GM21423 (cell line): ENCODE data around the gene ATXN1.
"Not testable (repeated sequence)": the region's sequence is repeated elsewhere in the genome, so short reads cannot be mapped to it uniquely, and the experiment has no call there.

Experiments
- ATAC-seq: cut with Tn5 transposase; IDR thresholded peaks from one replicate; pipeline ENCODE4 v1.9.1; 2021; ENCODE audit warnings: mild to moderate bottlenecking, moderate library complexity; ENCODE audit not compliant: unreplicated experiment

The ATXN1 gene

DNA sequence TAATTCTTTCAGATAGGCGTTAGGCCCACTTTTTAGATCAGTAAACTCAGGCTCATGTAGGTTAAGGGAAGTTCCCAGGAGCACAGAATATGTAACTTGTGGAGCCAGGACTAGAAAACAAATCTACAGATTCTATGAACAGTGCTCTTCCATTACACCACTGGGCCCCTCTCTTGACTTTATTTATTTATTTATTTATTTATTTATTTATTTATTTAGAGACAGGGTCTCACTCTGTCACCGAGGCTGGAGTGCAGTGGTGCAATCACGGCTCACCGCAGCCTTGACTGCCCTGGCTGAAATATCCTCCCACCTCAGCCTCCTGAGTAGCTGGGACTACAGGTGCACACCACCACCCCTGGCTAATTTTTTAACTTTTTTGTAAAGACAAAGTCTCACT lies 382.9 kb downstream of the ATXN1 start:
- not testable (repeated sequence) for ATAC-seq

DNA sequence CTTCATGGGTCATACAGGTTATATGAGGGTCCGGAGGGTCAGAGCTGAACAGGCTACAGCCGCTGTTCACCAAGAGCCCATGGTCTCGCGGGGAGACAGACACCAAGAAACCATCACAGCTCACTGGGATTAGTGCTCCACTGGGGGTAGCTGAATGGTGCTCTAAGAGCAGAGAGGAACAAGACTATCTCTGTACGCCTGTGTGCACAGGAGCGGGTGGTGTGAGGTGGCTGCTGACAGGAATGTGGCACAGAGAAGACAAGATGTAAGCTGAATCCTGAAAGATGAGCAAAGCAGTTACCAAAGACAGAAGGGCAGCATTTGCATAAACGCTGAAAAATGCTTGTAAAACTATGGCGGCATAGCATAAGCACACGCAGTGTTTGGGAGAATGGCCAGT lies 383.8 kb downstream of the ATXN1 start:
- no peak for ATAC-seq

DNA sequence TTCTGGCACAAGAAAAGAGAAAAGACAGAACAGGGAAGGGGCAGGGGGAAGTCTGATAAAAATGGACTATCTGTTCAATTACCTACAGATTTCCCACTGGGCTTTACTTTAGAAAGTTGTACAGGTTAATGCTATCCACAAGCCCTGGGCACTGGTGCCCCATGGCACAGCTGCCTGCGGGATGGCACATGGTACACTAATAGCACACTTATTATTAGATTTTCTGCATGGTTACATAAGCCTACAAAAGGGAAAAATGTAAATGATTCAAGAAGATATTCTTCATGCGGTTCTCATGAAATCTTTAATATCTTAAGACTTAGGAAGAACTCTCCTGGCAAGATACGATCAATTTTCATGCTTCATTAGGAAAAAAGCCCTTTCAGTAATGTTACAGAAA lies 385.4 kb downstream of the ATXN1 start:
- ATAC-seq, result no peak

DNA sequence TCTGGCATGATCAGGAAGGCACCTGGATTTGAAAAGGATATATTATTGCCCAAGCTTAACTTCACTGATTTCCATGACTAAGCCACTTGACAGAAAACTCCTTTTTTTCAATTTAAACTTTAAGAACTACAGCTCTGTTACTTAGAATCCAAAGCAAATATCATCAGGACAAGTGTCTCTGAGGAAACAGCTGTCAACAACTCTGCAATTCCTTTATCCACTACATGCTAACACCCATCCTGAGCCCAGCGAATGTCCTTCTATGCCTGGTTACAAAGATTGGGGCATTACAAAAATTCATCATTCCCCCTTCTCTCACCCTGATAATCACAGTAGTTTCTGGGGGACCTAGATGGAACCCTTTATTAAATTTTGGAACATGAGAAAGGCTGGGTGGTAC lies 386.1 kb downstream of the ATXN1 start:
- ATAC-seq, result no peak

DNA sequence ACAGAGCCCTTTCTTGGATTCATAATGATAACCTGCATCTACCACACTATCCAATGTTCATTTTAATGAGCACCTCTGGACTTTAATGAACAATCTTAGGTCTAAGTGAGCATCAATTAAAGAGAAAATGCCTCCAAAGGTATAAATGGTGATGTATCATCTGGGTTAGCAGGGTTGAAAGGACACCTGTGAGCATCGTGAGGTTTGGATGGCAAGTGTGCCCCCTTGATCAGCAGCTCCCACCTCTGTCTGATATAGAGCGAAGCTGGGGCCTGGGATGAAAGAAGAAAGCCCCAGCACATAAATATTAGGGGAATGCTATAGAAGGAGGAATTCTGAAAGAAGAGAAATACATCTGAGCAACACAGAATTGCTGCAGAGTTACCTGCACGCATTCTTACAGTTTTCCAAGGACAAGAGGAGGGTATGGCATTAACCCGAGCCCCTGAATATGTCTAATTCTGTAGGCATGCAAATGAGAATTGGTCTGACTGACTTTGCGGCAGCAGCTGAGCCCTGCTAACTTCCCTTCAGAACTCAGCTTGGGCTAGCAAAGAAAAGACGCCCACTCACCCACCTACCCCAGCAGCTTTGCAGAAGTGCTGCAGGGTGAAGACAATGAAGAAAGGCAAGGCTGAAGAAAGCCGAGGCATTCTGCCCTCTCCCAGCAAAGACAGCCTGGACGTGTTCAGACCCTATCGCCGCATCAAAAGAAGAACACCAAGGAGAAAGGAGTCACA lies 386.6 kb downstream of the ATXN1 start:
- ATAC-seq, result no peak

DNA sequence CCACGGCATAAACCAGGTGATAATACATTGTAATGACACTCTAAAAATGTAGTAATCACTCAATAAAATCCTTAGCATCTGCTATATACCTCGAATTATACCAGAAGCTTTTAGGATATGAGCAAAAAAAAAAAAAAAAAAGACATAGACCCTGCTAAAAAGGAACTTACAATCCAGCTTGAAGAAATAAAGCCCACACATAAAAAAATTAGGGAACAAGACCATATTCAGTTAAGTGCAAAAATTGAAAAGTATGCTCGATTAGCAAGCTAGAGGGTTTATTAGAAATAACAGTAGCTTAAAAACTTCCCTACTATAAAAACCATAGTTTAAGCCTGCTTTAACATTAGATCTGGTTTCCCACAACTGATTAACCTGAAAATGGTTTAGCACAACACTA lies 387.2 kb downstream of the ATXN1 start:
- ATAC-seq, result no peak

DNA sequence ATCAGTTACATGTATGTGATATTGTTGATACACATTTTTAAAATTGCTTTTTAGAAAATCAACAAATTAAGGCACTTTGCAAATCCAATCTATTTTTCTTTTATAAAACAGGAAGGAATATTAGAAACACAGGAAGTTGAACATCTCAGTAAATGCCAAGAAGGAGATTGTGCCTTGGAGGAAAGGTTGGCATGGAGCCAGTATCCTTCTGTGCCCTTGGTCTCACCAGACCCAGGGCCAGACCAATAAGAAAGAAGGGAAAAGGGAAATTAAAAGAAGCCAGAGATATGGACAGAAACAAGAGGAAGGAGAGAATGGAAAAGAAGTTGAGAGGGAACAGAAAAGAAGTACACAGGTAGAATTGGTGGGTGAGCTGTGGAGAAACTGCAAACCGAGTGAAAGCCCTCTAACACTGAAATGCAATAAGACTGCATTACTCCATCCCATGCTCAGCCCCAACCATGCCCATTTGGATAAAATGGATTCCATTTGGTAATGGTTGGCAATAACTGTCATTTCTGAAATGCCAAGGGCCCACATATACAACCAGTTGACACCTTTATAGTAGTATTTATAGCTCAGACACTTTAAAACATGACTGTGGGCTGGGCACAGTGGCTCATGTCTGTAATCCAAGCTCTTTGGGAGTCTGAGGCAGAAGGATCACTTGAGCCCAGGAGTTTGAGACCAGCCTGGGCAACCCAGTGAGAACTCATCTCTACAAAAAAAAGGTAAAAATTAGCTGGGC lies 389.1 kb downstream of the ATXN1 start:
- no peak for ATAC-seq

DNA sequence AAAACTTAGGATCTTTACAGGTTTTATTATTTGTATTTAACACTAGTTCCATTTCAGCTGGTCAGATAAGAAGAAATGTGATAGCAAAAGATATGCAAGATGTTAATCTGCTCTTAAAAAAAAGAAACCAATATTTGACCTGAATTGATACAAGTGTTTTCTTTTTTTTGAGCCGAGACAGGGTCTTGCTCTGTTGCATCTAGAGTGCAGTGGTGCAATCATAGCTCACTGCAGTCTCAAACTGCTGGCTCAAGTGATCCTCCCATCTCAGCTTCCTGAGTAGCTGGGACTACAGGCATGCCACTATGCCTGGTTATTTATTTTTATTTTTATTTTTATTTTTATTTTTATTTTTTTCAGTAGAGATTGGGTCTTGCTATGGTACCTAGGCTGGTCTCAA lies 389.9 kb downstream of the ATXN1 start:
- no peak for ATAC-seq

DNA sequence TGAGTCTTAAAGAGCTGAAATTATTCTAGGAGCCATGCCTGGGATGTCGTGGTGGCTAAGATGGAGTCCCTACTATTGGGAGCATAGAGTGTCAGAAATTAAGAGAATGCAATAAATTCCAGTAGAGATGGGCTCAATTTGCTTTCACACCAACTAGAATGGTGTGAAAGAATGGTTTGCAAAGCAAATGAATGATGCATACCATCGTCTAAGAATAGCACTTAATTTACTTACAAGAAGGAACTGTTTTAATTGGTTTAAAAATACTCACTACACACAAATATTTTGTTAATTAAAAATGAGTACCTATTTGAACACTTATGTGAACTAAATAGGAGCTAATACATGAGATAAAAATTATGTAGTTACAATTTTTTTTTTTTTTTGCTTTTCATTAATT lies 390.3 kb downstream of the ATXN1 start:
- ATAC-seq, result no peak

DNA sequence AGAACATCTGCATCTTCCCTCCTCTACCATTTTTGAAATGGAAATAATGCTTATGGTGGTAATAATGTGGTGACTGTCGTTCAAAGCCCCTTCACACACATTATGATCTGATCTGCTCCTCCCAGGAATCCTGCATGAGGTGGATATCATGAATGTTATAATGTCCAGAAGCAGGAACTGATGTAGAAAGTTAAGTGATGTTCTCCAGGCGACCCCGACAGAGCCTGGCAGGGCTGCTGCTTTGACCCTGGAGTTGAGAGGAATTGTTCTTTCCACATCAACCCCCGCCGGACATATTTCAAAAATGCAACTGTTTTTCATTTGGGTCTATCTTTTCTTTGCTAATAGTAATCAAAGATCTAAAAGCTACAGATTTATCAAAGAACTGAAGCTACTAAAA lies 391.3 kb downstream of the ATXN1 start:
- no peak for ATAC-seq

DNA sequence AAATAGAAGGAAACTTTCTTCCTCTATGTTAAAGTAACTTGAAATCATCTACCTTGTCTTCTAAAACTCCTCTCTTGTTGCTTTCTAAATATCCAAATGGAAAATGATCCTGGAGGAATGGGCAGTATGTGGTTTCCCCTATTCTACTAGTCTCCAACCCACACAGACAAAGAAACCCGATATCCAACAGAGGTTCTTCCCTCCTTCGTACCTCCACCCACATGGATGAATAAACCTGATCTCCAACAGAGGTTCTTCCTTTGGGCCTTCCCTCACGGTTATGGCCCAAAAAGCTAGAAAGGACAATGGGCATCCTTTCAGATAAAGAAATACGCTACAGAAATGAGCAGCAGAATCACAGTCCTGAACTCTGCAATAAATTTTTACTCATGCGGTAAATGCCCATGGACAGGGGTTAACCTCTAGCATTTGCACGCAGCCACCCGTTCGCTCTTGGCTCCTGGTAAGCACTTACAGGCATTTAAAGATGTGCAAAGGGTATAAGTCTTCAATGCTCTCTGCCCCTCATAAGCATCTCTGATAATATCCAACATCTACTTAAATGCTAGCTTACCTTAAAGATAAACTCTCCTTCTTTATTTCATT lies 392.0 kb downstream of the ATXN1 start:
- ATAC-seq, result no peak

DNA sequence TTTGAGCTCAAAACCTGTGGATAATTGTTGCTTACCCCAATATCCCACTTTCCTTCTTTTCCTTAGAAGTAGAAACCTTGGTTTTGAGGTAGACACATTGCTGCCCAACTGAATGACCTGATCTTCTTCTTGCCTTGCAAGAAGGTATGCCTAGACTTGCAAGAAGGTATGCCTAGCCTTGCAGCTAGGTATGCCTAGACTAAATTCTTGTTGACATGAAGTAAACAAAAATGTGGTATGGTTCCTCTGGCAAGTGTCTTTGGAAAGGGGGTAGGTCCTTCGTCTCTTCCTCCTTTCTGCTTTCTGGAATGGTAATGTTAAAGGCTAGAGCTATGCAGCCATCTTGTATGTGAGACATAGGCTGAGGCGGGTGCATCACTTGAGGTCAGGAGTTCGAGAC lies 393.7 kb downstream of the ATXN1 start:
- no peak for ATAC-seq

DNA sequence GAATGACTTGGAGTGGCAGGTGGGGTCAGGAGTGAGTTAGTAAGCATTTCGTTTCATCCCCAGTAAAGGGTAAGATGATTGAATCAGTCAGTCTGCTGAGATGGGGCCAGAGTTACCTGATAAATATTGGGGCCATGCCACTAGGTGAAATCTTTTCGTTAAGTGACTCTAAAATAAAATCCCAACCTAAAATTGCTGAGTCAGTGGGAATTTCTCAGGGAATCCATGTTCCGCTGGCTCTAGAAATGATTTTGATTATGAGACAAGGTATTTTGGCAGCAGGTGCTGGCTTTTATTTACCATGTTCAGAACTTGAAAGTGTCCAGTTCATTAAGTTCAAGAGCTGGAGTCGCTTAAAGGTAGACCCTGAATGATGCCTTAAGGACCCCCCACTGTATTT lies 397.5 kb downstream of the ATXN1 start:
- ATAC-seq, result no peak

DNA sequence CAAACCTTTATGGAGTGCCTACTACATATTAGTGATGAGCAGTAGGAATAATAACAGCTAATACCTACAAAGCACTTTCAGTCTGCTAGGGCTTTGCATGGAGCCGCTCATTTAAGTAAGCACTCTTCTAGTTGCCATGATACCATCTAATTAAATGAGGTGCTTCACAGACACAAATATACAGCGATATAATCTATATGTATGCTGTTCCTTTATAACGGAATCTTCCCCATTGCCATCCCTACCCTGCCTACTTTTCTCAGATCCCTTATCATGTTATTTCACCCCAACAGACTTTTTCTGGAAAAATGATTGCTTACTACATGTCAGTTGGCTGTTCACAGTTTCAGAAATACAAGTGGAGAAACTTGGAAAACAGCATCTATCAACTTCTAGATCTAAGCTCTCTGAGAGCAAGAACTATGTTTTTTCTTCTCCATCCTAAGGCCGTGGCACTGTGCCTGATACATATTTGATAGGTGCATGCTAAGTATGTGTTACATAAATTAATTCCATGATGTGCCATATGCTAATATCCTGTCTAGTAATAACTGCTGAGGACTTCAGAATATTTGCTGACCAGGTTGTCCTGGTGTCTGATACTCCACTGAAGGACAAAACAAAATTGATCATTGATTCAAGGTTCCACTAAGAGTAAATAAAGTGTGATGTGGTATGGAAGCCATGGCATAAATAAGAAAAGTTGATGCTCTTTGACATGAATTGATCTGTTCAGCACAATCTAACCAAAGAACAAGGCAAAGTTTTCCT lies 398.3 kb downstream of the ATXN1 start:
- no peak for ATAC-seq

DNA sequence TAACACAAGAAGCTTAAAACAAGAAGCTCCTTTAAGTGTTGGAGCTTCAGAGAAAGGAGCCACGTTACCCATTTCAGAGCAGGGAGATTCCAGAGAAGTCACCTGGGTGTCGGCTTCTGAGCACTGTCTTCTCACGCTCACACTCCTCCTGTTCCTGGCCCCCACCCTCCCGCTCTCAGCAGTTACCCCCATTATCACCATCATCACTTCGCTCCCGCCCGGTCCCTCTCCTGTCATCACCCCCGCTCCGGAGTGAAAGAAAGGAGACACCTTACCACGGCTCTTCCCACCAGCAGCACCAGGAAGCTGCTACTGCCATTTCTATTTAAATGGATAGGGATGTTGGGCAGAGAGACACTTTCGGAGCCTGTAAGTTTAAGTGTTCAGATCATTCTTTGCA lies 399.0 kb downstream of the ATXN1 start:
- ATAC-seq, result no peak

DNA sequence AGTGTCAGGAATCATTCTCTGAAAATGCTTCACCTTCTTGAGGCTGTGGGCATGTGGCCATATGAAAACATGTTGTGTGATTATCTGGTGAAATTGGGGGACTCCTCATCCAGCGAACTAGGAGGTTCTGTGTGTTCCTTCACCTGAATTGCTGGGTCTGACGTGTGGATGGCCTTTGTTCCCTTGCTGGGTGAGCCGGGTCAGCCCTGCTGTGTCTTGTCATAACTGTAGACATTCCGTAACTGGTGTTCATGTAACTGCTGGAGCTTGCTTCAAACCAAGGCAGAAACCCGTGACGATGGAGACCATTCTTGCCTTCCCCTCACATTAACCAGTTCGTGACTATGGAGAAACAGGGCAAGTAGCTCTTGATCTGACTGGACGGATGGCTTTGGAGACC lies 399.4 kb downstream of the ATXN1 start:
- no peak for ATAC-seq

DNA sequence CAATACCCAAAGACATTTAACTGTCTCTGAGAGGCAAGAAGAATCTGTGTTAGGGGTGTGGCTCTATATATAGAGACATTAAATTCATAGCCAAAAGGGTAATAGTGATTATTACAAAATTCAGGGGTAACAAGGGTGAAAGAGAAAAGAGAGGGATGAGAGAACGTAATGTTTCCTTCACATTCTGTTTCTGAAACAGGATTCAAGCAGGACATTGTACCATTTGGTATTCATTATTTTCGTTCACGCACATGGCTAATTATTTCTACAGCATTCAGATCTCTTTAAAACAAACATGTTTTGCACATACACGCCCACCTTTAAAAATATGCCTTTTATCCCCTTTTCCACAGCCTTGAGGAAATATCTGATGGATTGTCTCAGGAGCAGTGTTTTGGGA lies 400.1 kb downstream of the ATXN1 start:
- no peak for ATAC-seq

DNA sequence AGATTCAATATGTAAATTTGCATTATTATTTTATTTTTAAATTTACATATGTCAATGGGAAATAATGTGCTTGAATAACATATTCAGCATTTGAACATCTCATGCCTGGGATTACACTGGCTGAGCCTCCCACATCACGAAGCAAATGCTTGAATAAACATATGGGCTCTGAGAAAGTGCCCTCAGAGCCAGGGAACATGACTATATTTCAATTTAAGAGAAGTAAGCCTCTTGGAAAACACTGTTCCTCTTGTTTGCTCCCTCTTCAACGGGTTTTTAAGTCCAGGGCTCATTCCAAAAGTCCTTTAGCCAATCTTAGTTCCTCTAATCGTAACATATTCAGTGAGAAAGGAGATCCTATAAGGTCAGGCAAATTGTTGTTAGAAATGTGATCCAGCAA lies 400.9 kb downstream of the ATXN1 start:
- ATAC-seq, result no peak

DNA sequence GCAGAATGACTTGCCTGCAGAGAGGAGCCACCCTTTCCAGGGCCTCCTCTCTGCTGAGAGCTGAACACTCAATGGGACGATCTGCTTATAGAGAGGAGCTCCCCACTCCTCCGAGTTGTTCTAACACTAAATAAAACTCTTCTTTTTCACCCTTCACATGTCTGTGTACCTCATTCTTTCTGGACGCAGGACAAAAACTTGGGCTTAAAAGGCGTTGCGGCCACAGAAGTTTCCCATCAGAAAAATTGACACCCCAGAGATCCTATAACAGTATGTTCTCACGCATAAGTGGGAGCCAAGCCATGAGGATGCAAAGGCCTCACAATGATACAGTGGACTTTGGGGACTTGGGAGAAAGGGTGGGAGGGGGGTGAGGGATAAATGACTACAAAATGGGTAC lies 401.7 kb downstream of the ATXN1 start:
- no peak for ATAC-seq

DNA sequence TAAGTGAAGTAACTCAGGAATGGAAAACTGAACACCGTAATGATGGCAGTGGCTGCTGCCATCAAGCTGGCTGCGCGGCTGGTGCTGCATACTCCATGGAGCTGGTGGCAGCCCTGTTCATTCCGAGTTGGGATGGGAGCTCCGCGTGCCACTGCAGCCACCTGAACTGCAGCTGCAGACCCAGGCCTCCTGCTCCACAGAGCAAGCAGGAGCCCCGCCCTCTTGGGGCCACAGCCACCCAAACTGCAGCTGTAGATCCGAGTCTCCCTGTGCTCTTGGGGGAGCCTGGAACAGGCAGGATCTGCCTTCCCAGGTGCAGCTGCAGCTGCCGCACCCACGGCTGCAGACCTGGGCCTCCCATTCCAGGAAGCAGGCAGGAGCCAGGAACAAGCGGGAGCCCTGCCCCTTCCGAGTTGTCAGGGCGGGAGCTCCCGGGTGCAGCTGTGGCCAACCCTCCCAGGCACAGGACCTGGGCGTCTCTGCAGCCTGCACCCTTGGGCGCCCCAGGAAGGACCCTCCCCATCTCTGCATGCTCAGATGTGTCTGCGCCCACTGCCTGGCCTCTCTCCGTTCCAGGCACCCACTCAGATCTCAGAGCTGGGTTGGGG lies 402.6 kb downstream of the ATXN1 start:
- ATAC-seq, result no peak
